ENCODE measurements around the gene WDR35. TPM values are rescaled to one million over a fixed set of nuclear protein-coding genes. Genes with fewer than 3 reads are reported as not detected.

WDR35 gene
- total and polyA plus RNA-seq, 2 of the 4 experiments (the other 2 are of a cell fraction) = 3.4 to 8.1 TPM

GRCh38 chr2:19878268-19879046 lies 111.4 kb downstream of the WDR35 start:
- Histone ChIP-seq H3K14ac (replicated peaks; ENCODE audit: low read depth, low read length) (no peak overlapping the region), H2AK5ac (ENCODE audit: low read depth, low read length) (no peak overlapping the region), H2BK5ac (ENCODE audit: low read depth, low read length, poor library complexity, severe bottlenecking) (no peak overlapping the region), H3K4me1 (ENCODE audit: control insufficient read depth, insufficient read depth, low read length) (peaks cover 3% of the 10 kb centered on the region; the same call in 1 of the 2 replicates), H3K79me1 (ENCODE audit: low read depth in 1 of 2, low read length in 2 of 2) (no peaks in the 10 kb centered on the region), H3K36me3 (ENCODE audit: control insufficient read depth, insufficient read depth, low read length) (no peaks in the 10 kb centered on the region), H3K27ac (ENCODE audit: insufficient read depth, low read length) (no peak overlapping the region), H3K4ac (ENCODE audit: low read depth, low read length) (no peak overlapping the region), H2AK9ac (replicated peaks; ENCODE audit: low read depth, low read length, poor library complexity) (no peak overlapping the region), H3K4me3 (ENCODE audit: insufficient read depth, low read depth, low read length) (no peak overlapping the region), H2BK20ac (ENCODE audit: low read depth, low read length) (no peak overlapping the region), H4K8ac (ENCODE audit: low read depth in 2 of 2, low read length in 2 of 2) (no peak overlapping the region), H3K27me3 (ENCODE audit: control insufficient read depth, insufficient read depth, low read length) (peaks cover 18% of the 10 kb centered on the region), H3K9me1 (ENCODE audit: insufficient read depth, low read length) (peaks cover 7% of the 10 kb centered on the region; the same call in 1 of the 2 replicates), H2BK15ac (ENCODE audit: low read depth, low read length) (no peak overlapping the region), H4K5ac (ENCODE audit: low read depth, low read length) (no peak overlapping the region), H4K91ac (ENCODE audit: insufficient read depth, low read depth, low read length) (no peak overlapping the region), H3K18ac (ENCODE audit: low read depth, low read length) (no peak overlapping the region), H3K4me2 (ENCODE audit: low read depth, low read length) (no peak overlapping the region), H4K20me1 (ENCODE audit: insufficient read depth, low read length) (peaks cover 3% of the 10 kb centered on the region), H2BK120ac (ENCODE audit: low read depth, low read length) (no peak overlapping the region), H3K56ac (ENCODE audit: extremely low read depth, insufficient read depth, low read length) (no peak overlapping the region), H2AFZ (replicated peaks; ENCODE audit: low read length, poor library complexity) (no peak overlapping the region), H3K9ac (ENCODE audit: low read depth, low read length) (no peak overlapping the region), H3K9me3 (ENCODE audit: control insufficient read depth, insufficient read depth, low read length) (no peaks in the 10 kb centered on the region), H3K23ac (ENCODE audit: low read depth, low read length) (no peak overlapping the region)
- ChIA-PET POLR2A (ENCODE audit: unreplicated experiment) (no interaction called here), CTCF (no interaction called here)
- dilution Hi-C loops (cut with HindIII; ENCODE audit: low sequenced_read_pairs, unreplicated experiment) = no loop called here
- no peak for ATAC-seq (ENCODE audit: low read depth)
- BruUV-seq (replicated peaks) = no TSS peak
- no peak for TF ChIP-seq CHD1 (IDR thresholded peaks at IDR 0.05; ENCODE audit: low read depth, low read length)
- TF ChIP-seq SMC3 (IDR thresholded peaks at IDR 0.05; ENCODE audit: low read depth, low read length) = no peak
- TF ChIP-seq MAFK (IDR thresholded peaks at IDR 0.05; ENCODE audit: low read depth, low read length) = no peak
- no peak for TF ChIP-seq NFE2L2 (IDR thresholded peaks at IDR 0.05; ENCODE audit: low read depth, low read length)
- no peak for TF ChIP-seq POLR2A (IDR thresholded peaks at IDR 0.05; ENCODE audit: low read depth, low read length)
- TF ChIP-seq ELK1 (IDR thresholded peaks at IDR 0.05; ENCODE audit: borderline replicate concordance, low read depth, low read length) = no peak
- no peak for TF ChIP-seq FOS (IDR thresholded peaks at IDR 0.05; ENCODE audit: low read depth, low read length)
- no peak for TF ChIP-seq USF2 (IDR thresholded peaks at IDR 0.05; ENCODE audit: low read depth, low read length)
- no peak for TF ChIP-seq MAZ (IDR thresholded peaks at IDR 0.05; ENCODE audit: borderline replicate concordance, low read depth, low read length)
- no peak for TF ChIP-seq CEBPB (IDR thresholded peaks at IDR 0.05; ENCODE audit: low read depth, low read length)
- TF ChIP-seq BHLHE40 (IDR thresholded peaks at IDR 0.05; ENCODE audit: low read depth, low read length) = no peak
- TF ChIP-seq MXI1 (IDR thresholded peaks at IDR 0.05; ENCODE audit: borderline replicate concordance, low read depth, low read length) = no peak
- TF ChIP-seq RAD21 (IDR thresholded peaks at IDR 0.05; ENCODE audit: low read length) = no peak
- no peak for TF ChIP-seq RFX5 (IDR thresholded peaks at IDR 0.05; ENCODE audit: low read depth, low read length)
- no peak for TF ChIP-seq RCOR1 (IDR thresholded peaks at IDR 0.05; ENCODE audit: insufficient replicate concordance, low read length)
- TF ChIP-seq CTCF (conservative IDR thresholded peaks at IDR 0.05; ENCODE audit: low read depth, low read length) = no peak
- in situ Hi-C loops (cut with MboI; ENCODE audit: low sequenced_read_pairs) = no loop called here
- no peak for DNase-seq
- WGBS, 2 experiments (ENCODE audit: extremely low coverage in 2 of 2, insufficient read length in 1 of 2) = 94% methylated on average over 3 of the region's 12 CpGs; no CpG with 5 or more reads in 1 of the 2 experiments
- intact Hi-C loops (cut with micrococcal nuclease) = no loop called here
